ENCODE measurements around the gene PDK4.
"Not testable (repeated sequence)": the region's sequence is repeated elsewhere in the genome, so short reads cannot be mapped to it uniquely, and the experiment has no call there.

Gene PDK4

GRCh38 chr7:95558864-95559263 lies 37.5 kb downstream of the PDK4 start:
- no peak for DNase-seq

DNA sequence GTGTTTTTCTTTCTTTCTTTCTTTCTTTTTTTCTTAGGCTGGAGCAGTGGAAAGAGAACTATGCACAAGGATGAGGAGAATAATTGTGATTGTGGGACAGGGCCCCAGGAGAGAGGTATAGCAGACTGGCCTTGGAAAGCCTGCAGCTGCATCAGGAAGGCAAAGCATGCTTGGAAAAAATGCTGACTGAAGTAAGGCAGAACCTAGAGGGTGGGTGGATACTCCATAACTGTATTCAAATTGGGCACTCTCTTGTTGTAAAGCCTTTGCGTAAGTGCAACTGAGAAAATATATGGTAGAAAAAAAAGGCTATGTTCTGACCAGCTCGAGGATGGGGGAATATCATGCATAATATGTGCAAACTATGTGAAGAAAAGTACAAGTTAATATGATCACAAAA lies 39.5 kb downstream of the PDK4 start:
- DNase-seq, result no peak

DNA sequence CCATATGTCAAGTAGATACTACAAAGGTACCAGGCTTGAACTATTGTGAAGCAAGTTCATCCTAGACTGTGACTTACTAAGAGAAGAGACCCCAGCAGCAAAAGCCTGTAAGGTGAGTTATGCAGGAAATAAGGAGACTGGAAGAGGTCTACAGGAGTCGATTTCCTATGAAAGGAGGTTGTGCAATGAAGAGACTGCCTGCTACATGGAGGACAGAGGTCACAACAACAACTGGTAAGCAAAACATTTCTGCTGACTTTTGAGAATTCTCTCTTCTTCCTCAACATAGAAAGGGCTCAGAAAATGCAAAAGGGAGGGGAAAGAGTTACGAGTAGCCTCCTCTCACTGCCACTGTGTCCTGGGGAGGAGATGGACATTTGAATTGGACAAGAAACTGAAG lies 42.4 kb downstream of the PDK4 start:
- no peak for DNase-seq

DNA sequence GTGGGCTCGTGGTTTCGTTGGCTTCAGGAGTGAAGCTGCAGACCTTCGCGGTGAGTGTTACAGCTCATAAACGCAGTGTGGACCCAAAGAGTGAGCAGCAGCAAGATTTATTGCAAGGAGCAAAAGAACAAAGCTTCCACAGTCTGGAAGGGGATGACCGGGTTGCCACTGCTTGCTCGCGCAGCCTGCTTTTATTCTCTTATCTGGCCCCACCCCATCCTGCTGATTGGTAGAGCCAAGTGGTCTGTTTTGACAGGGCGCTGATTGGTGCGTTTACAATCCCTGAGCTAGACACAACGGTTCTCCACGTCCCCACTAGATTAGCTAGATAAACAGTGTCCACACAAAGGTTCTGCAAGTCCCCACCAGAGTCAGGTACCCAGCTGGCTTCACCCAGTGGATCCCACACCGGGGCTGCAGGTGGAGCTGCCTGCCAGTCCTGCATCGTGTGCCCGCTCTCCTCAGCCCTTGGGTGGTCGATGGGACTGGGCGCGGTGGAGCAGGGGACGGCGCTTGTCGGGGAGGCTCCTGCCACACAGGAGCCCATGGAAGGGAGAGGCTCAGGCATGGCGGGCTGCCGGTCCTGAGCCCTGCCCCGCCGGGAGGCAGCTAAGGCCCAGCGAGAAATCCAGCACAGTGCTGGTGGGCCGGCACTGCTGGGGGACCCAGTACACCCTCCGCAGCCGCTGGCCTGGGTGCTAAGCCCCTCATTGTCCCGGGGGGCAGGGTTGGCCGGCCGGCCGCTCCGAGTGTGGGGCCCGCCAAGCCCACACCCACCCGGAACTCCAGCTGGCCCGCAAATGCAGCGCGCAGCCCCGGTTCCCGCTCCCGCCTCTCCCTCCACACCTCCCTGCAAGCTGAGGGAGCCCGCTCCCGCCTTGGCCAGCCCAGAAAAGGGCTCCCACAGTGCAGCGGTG lies 44.0 kb downstream of the PDK4 start:
- DNase-seq, result not testable (repeated sequence)

DNA sequence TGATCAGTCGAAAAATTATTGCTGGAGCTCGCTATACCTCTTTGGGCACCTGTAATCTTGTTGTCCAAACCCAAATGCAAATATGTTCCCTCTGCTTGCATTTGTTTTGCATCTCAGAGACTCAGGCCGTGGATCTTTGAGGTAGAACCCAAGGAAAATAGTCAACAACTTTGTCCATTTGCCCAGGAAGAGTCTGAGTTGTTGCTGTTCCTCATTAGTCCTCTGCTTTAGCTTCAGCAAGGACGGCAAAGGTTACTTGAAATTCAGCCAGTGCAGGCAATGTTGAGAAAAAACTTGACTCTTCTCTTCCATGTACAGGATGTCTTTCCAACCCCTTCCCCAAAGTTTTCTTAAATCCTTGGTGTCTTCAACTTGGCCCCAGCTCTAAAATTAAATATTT lies 45.8 kb downstream of the PDK4 start:
- DNase-seq, result no peak

DNA sequence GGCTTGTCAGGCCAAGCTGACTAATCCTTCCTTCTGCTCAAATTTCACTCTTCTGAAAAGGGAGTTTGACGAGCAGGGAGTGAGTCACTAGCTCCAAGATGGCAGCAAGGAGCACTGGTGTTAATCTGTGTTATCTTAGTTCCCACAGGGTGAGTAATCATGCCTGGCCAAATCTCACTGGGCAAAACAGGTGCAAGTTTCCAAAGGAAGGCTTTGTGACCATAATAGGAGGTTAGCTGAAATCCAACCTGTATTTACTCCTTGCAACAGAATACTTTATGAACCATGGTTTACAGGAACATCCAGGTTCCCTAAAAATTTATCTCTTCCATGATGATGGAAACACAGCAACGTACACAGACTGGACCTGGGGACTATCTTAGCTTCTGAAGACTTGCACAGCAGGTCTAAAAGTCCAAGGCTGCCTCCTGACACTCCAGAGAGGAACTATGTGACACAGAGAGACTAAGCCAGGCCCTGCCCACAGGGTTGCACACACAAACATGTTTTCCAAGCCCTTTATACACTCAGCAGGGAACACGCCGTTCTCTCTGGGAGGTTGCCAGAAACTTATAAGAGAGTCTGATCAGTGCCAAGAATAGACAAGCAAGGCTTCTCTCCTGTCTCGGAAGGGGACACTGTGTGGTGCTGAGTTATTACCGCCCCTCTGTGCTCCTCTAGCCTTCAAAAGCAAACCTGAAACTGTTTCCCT lies 46.3 kb downstream of the PDK4 start:
- DNase-seq, result peak; percentile 46

DNA sequence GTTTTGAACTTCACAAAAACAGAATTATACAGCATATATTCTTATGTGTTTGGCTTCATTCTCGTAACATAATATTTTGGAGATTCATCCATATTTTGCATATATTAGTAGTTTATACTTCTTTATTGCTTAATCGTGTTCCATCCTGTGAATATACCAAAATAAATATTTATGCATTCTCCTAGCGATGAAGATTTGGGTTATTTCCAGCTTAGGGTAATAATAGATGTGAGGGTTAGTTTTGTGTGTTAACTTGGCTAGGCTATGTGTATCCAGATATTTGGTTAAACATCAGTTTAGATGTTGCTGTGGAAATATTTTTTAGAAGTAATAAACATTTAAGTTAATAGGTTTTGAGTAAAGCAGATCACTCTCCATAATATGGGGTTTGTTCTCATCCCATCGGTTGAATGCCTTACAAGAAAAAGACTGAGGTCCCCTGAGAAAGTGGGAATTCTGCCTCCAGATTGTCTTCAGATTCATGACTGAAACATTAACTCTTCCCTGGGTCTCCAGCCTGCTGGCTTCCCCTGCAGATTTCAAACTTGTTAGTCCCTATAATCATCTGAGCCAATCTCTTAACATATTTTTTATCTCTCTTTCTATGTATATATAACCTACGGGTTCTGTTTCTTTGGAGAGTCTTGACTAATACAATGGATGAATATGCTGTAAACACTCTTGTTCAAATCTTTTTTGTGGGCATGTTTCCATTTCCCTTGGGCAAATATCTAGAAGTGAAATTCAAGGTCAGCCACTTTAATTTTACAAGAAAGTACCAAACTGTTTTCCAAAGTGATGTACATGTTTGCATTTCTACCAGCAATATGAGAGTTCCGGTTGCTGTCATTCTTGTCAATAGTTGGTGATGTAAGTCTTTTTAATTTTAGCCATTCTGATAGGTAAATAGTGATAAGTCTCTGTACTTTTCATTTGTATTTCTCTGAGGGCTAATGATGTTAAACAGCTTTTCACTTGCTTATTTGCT lies 48.7 kb downstream of the PDK4 start:
- no peak for DNase-seq

DNA sequence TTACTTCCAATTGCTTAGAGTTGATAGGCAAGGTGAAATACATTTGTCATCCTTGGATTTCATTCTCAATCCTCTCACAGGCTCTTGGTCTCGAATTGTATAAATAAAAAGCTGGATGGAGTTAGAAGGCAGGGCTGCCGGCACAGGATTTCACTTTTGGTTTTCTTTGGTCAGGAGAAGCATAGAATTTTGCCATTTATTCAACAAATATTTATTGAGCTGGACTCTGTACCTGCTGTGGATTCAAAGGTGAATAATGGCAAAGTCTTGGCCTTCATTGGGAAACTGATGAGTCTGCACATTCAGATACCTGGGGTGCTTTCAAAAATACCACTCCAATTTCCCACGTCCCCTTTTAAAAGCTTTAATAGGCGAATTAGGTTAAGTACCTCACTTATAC lies 49.7 kb downstream of the PDK4 start:
- no peak for DNase-seq

DNA sequence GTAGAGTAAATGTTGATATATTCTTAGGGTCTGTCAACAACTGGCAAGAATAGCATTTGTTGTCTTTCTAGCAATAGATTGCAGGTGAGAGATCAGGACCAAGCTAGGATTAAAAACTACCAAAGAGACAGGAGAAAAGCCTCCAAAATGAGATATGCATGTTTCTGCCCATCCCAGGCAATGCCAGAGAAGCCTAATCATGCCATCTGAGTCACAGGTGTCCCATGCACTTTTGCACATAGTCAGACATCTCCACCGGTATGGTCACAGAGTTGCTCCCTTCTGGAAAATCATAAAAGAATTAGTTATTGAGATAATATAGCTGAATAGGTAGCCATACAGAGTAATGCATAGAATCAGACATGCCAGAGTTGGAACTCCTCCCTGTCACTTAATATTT lies 50.6 kb downstream of the PDK4 start:
- no peak for DNase-seq

GRCh38 chr7:95545007-95545615 lies 51.2 kb downstream of the PDK4 start:
- no peak for DNase-seq

DNA sequence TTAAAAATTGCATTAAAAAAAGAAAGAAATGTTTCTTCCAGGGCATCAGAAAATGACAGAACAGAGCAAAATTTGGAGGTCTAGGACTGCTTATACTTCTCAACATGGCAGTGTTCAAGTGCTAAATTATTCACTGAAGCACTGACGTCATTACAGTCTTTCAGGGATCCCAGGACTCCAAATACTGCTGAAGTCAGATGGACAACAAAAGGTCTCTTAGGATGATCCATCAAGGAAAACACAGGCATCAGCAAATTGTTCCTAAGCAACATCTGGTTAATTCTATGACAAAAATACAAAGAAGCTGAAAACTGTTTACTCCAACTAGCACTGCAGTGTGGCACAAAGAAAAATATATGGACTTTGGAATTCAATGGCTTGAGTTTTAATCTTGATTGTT lies 52.1 kb downstream of the PDK4 start:
- no peak for DNase-seq

DNA sequence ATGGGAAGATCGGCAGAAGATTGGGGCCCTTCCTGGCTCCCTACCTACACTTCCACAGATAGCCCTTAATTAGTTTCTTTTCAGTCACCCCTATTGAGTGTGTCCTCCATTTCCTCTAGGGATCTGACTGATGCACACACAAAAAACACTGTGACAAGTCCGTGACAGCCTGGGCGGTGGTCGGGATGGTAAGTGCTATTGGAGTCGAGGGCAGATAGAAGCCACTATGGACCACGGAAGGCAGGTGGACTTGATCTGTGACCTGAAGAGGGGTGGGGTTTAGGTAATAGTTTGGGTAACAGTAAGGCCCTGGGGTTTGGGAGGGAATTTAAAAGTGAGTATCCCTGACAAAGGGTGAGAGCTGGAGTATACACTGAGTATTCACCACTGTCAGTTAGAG lies 53.0 kb downstream of the PDK4 start:
- no peak for DNase-seq

DNA sequence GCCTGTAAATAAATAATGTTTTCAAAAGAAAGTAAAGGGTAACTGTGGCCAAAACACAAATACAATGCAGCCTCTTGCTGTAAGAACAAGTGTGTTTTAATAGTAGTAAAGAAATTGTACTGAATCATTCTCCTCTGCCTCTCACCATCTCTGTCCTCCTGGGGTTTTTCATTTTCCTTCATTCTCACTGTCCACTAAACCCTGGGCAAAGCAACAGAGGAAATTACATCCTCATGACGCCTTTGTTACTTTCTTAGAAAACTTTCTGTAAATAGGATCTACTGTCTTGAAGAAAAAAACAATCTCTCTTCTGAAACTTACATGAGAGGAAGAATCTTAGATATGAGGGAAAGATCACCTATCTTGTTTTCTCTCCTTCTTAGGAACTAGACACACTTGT lies 56.0 kb downstream of the PDK4 start:
- no peak for DNase-seq

DNA sequence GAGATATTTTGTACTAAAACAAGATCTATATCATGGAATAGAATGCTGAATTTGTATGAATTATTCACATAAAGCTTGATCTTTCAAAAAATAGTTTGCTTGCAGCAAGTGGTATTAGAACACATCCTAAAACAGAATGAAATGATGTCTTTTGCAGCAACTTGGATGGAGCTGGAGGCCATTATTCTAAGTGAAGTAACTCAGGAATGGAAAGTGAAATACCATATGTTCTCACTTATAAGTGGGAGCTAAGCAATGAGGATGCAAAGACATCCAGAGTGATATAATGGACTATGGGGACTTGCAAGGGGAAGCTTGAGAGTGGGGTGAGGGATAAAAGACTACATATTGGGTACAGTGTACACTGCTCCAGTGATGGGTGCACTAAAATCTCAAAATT lies 56.9 kb downstream of the PDK4 start:
- no peak for DNase-seq

GRCh38 chr7:95537468-95537867 lies 58.8 kb downstream of the PDK4 start:
- DNase-seq, result no peak

DNA sequence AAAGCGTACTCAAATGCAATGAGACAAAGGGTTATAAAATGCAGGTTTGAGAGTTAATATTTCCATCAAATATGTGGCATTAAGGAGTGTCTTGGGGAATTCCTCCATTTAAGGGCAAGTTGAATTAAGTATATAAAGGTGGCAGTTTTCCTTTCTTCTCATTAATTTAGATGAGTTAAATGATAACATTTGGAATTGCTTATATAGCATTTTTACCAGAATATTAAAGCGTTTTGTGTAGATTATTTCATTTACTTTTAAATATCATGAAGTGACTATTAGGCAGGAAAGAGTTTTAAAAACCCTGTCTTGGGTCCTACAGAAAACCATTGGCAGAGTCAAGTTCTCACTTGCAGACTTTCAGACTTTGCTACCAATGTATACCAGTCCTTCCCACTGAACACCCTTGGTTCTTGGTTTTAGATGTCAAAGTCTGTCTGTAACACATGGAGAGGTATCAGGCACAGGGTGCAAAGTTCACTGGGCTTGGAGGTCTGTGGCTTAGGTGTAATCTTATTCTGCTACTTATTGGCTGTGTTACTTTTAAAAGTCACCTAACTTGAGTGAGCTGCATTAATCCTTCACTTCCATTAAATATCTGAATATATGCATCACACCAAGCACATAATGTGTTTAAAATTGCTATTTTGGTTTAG lies 59.5 kb downstream of the PDK4 start:
- no peak for DNase-seq

GRCh38 chr7:95535662-95536061 lies 60.7 kb downstream of the PDK4 start:
- no peak for DNase-seq

GRCh38 chr7:95534796-95535195 lies 61.5 kb downstream of the PDK4 start:
- DNase-seq, result peak; percentile 56
